K562 (cell line): ENCODE results near the gene PICK1. TPM values are rescaled to one million over a fixed set of nuclear protein-coding genes. Genes with fewer than 3 reads are reported as not detected.

ENCODE experiments used
- ADNP ChIP-seq: fragments of 200-800 bp; sonication (Bioruptor generic); IDR thresholded peaks from 2 replicates; pipeline ENCODE4 v1.6.1; 2016; ENCODE audit warnings: missing genetic modification characterization, missing compliant biosample characterization
- ATF7 ChIP-seq: fragments of 450-650 bp; IDR thresholded peaks from 2 replicates; pipeline ENCODE4 v1.7.1; 2014; ENCODE audit warnings: mild to moderate bottlenecking, moderate library complexity
- BMI1 ChIP-seq: fragments of 150-350 bp; IDR thresholded peaks from 2 replicates; pipeline ENCODE4 v1.6.1; 2014; ENCODE audit warnings: low read length
- CBX3 ChIP-seq, 2 experiments: IDR thresholded peaks; 1 replicate in 1 of 2; 2 replicates in 1 of 2; pipeline ENCODE4 v1.6.1; 2012; ENCODE audit warnings: inconsistent platforms in 2 of 2, low read length in 2 of 2, borderline replicate concordance in 1 of 2, control low read depth in 1 of 2
- CHD7 ChIP-seq: fragments of 200-600 bp; sonication (generic); IDR thresholded peaks from one replicate; pipeline ENCODE4 v1.6.1; 2012; ENCODE audit warnings: mild to moderate bottlenecking, low read depth, low read length, inconsistent platforms
- CREM ChIP-seq: IDR thresholded peaks from 2 replicates; pipeline ENCODE4 v1.6.1; 2014; ENCODE audit warnings: antibody characterized with exemption, low read depth
- JUND ChIP-seq, 2 experiments: IDR thresholded peaks; 2 replicates in 1 of 2; 3 replicates in 1 of 2; pipeline ENCODE4 v1.6.1; 2011; ENCODE audit warnings: borderline replicate concordance in 2 of 2, low read depth in 2 of 2, low read length in 2 of 2, improper control_type of control experiment in 1 of 2, missing biosample characterization in 1 of 2, missing genetic modification characterization in 1 of 2, missing genetic modification reagents in 1 of 2
- NRF1 ChIP-seq, 2 experiments: fragments of 450-650 bp; IDR thresholded peaks in 1 of 2; conservative IDR thresholded peaks in 1 of 2; 2 replicates each; pipeline ENCODE4 v1.6.1; 2014; ENCODE audit warnings: mild to moderate bottlenecking in 2 of 2
- PML ChIP-seq: IDR thresholded peaks from 2 replicates; pipeline ENCODE4 v1.6.1; 2012; ENCODE audit warnings: low read length, inconsistent platforms
- POLR2A ChIP-seq: fragments of 450-650 bp; conservative IDR thresholded peaks from 2 replicates; pipeline ENCODE4 v1.6.1; 2016
- POU5F1 ChIP-seq: fragments of 150-350 bp; IDR thresholded peaks from 2 replicates; pipeline ENCODE4 v1.6.1; 2014; ENCODE audit warnings: borderline replicate concordance, low read length, low read depth, mild to moderate bottlenecking; ENCODE audit not compliant: partially characterized antibody
- RBFOX2 ChIP-seq: fragments of 200-400 bp; formaldehyde crosslinking; IDR thresholded peaks from 2 replicates; pipeline ENCODE4 v1.6.1; 2017; ENCODE audit warnings: low read depth, mild to moderate bottlenecking, low read length, moderate library complexity
- SMARCA4 ChIP-seq: fragments of 450-650 bp; IDR thresholded peaks from 2 replicates; pipeline ENCODE4 v1.6.1; 2016
- ZC3H11A ChIP-seq: IDR thresholded peaks from 2 replicates; pipeline ENCODE4 v1.6.1; 2012; ENCODE audit warnings: low read depth, low read length, improper control_type of control experiment
- ZNF263 ChIP-seq: sonication (generic); formaldehyde crosslinking; IDR thresholded peaks from 2 replicates; pipeline ENCODE4 v1.8.0; 2022; ENCODE audit warnings: mild to moderate bottlenecking, missing genetic modification reagents, borderline replicate concordance
- ZNF764 ChIP-seq: fragments of 250-450 bp; sonication (Bioruptor Pico); IDR thresholded peaks from 2 replicates; pipeline ENCODE4 v1.4.0; 2020; ENCODE audit warnings: low read depth, mild to moderate bottlenecking, moderate library complexity
- polyA plus RNA-seq, 8 experiments: library from polyadenylated mRNA; depleted of rRNA in 4 of 8; stranded (reverse) in 5 of 8; unstranded in 3 of 8; fragments of >200 nt; fragmentation: Nextera tagmentation in 2 of 8; fragmentation: Illumina TruSeq in 1 of 8; extraction: Ambion mirVana in 2 of 8; extraction: Trizol in 1 of 8; gene quantifications; 2 replicates each; pipeline versions ENCODE4 v1.2.1 to v1.2.3, GENCODE V29; 2011 to 2014; ENCODE audit warnings: inconsistent platforms in 1 of 8, missing spikeins in 1 of 8
- total RNA-seq, 7 experiments: library from RNA; depleted of rRNA in 6 of 7; stranded (reverse); fragments of >200 nt in 6 of 7; fragmentation: Illumina TruSeq in 2 of 7; extraction: Trizol in 2 of 7; gene quantifications; 2 replicates each; pipeline versions ENCODE4 v1.2.1 to v1.2.3, GENCODE V29; 2011 to 2021; ENCODE audit warnings: low replicate concordance in 1 of 7
- TF ChIP-seq, protein P1 (sequence below): sonication (generic); formaldehyde crosslinking; IDR thresholded peaks from 2 replicates; pipeline ENCODE4 v1.9.0; 2022; ENCODE audit warnings: mild to moderate bottlenecking, missing genetic modification reagents

PICK1 gene
- total and polyA plus RNA-seq, 9 of the 15 experiments (the other 6 are each of a cell fraction or from before 2014, with no cell fraction given) = 0.06 to 11.0 (median 7.9) TPM; not detected in 1

- peak; percentile 89 for TF ChIP-seq JUND (IDR thresholded peaks at IDR 0.05; ENCODE audit: borderline replicate concordance, low read depth, low read length)
- peak; percentile 64; the same call in 1 of the 3 replicates for TF ChIP-seq JUND (tag; IDR thresholded peaks at IDR 0.05; ENCODE audit: borderline replicate concordance, low read depth, low read length)
- peak; percentile 70 for TF ChIP-seq POLR2A
- TF ChIP-seq POU5F1 = no peak
- peak; percentile 46; the same call in 1 of the 2 replicates for TF ChIP-seq SMARCA4
- TF ChIP-seq, protein P1, sequence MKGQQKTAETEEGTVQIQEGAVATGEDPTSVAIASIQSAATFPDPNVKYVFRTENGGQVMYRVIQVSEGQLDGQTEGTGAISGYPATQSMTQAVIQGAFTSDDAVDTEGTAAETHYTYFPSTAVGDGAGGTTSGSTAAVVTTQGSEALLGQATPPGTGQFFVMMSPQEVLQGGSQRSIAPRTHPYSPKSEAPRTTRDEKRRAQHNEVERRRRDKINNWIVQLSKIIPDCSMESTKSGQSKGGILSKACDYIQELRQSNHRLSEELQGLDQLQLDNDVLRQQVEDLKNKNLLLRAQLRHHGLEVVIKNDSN (CRISPR knock-in tag) = peak; percentile 87
- 0 out of 2 replicates have a peak, but pooled peaks have one; percentile 37 for TF ChIP-seq ZNF263
- TF ChIP-seq ZC3H11A = no peak
- TF ChIP-seq CBX3 (IDR thresholded peaks at IDR 0.05; ENCODE audit: borderline replicate concordance in 1 of 2, low read length in 2 of 2) = no peak
- peak; percentile 80 for TF ChIP-seq ATF7
- peak; percentile 92 for TF ChIP-seq ADNP (tag)
- TF ChIP-seq PML = no peak; the same call in 1 of the 2 replicates
- no peak for TF ChIP-seq CHD7
- peak; percentile 88 to 90 for TF ChIP-seq NRF1 (conservative IDR thresholded peaks at IDR 0.05 in 1 of 2, IDR thresholded peaks at IDR 0.05 in 1 of 2)
- peak; percentile 78 for TF ChIP-seq RBFOX2
- TF ChIP-seq CREM = peak; percentile 28; the same call in 1 of the 2 replicates
- no peak for TF ChIP-seq ZNF764 (CRISPR knock-in tag)
- no peak for TF ChIP-seq BMI1
Observed at GRCh38 chr22:38034278-38034882, 22.8 kb upstream of the PICK1 start (continued).
